ENCODE data around the gene CEACAM19. TPM values are rescaled to one million over a fixed set of nuclear protein-coding genes. Genes with fewer than 3 reads are reported as not detected.
"Not testable (repeated sequence)": the region's sequence is repeated elsewhere in the genome, so short reads cannot be mapped to it uniquely, and the experiment has no call there.

The CEACAM19 gene
- total and polyA plus RNA-seq, 9 donors, result 2.2 to 10.0 (median 5.4) TPM

DNA sequence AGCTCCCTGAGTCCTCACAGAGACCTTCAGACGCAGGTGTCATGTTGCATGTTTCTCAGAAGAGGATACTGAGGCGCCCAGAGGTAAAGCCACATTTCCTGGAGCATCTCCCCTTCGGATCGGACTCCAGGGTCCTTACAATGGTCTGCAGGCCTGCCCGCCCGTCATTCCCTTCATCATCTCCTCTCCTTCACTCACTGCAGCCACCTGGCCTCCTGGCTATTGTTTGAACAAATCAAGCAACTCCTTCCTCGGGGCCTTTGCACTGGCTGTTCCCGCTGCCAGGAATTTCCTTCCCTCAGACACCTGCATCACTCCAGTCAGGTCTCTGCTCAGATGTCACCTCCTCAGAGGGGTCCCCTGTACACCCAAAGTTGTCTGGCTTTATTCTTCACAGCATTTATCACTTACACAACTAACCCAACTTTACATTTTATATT, 48.0 kb downstream of the CEACAM19 start:
- peak overlapping the region in 1 of 2 donors; percentile 13 for H3K27ac ChIP-seq
- 69 to 76% (median 70%) methylated on average over 8 of the region's 8 CpGs for WGBS, 3 donors
- no peak overlapping the region for H3K4me3 ChIP-seq
- intact Hi-C loops (cut with DNase I), result no loop called here
- no peaks in the 10 kb centered on the region for H3K36me3 ChIP-seq
- no peaks in the 10 kb centered on the region for H3K27me3 ChIP-seq
- peaks cover 9% of the 10 kb centered on the region for H3K4me1 ChIP-seq (ENCODE audit: insufficient read depth)
- no peaks in the 10 kb centered on the region for H3K9me3 ChIP-seq
- no peak for TF ChIP-seq CTCF (IDR thresholded peaks at IDR 0.05)
- TF ChIP-seq POLR2A (IDR thresholded peaks at IDR 0.05), result no peak
- no peak for TF ChIP-seq EP300 (IDR thresholded peaks at IDR 0.05)
- DNase-seq, result no peak

GRCh38 chr19:44720396-44720795, 49.1 kb downstream of the CEACAM19 start:
- peaks cover 12% of the 10 kb centered on the region for H3K4me1 ChIP-seq (ENCODE audit: insufficient read depth)
- not testable (repeated sequence) for H3K27me3 ChIP-seq, H3K9me3 ChIP-seq, H3K36me3 ChIP-seq, H3K27ac ChIP-seq, DNase-seq, H3K4me3 ChIP-seq
- intact Hi-C loops (cut with DNase I), result loop anchor here in 1 of 4 donors (5.0 to 10.0 kb wide), 2 partner anchors 52 to 1764 kb away; no protein-coding TSS in a partner anchor
- 91 to 93% (median 92%) methylated on average over 9 of the region's 9 CpGs for WGBS, 3 donors

- H3K27me3 ChIP-seq, result no peaks in the 10 kb centered on the region
- H3K36me3 ChIP-seq, result no peaks in the 10 kb centered on the region
- H3K4me3 ChIP-seq, result no peak overlapping the region
- H3K4me1 ChIP-seq (ENCODE audit: insufficient read depth), result peaks cover 16% of the 10 kb centered on the region
- WGBS, 3 donors, result 42 to 62% (median 44%) methylated on average over 6 of the region's 6 CpGs
- TF ChIP-seq EP300 (IDR thresholded peaks at IDR 0.05), result no peak
- intact Hi-C loops (cut with DNase I), result loop anchor here in 1 of 4 donors (5.0 to 10.0 kb wide), 2 partner anchors 51 to 1764 kb away; no protein-coding TSS in a partner anchor
- no peak for DNase-seq
- H3K9me3 ChIP-seq, result no peaks in the 10 kb centered on the region
- no peak overlapping the region for H3K27ac ChIP-seq
These were observed 49.7 kb downstream of the CEACAM19 start for GRCh38 chr19:44720945-44721344.

- not testable (repeated sequence) for H3K36me3 ChIP-seq, H3K27me3 ChIP-seq, H3K27ac ChIP-seq, DNase-seq, H3K4me3 ChIP-seq, H3K9me3 ChIP-seq
- WGBS, 3 donors, result 70 to 80% (median 80%) methylated on average over 5 of the region's 5 CpGs
- intact Hi-C loops (cut with DNase I), result loop anchor here in 1 of 4 donors (5.0 to 10.0 kb wide), 2 partner anchors 51 to 1763 kb away; no protein-coding TSS in a partner anchor
- H3K4me1 ChIP-seq (ENCODE audit: insufficient read depth), result peaks cover 16% of the 10 kb centered on the region
These were observed 50.1 kb downstream of the CEACAM19 start for GRCh38 chr19:44721369-44721768.

DNA sequence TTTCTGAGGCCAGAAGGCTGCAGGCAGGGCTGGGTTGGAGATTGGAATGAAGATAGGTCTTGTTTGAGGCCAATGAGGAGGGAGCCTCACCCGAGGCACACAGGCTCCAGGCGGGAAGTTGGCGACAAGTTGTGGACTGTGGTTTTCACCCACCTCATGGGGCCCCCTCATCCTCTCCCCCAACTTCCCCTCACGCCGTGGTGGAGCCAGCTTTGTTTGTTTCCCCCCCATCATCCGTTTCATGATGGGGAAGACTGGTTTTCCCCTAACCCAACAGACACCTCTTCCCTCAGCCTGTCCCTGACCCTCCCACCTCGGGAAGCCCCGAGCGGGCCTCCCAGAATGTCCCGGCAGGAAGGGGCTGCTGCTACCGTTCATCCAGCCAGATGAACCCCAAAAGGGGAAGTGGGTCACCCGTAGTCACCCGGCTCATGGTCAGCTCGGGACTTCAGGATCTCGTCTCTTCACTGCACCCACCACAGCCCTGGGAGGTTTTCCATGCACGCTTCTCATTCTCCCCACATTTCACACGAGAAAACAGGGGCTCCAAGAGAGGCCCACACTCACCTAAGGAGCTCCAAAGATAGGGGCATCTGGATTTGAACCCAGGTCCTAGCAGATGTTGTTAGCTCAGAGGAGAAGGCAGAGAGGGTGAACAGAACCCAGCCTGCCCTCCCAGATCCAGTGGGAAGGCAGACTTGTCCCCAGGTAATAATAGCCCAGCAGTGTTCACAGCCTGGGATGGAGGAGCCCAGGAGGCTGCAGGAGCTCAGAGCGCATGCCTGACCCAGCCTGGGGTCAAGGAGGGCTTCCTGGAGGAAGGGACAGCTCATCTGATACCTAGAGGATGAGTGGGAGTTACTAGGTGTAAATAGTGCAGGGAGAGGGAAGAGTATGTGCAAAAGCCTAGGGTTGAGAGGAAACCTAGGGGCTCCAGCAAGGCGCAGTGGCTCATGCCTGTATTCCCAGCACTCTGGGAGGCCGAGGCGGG, 51.1 kb downstream of the CEACAM19 start:
- intact Hi-C loops (cut with DNase I), result loop anchor here in 3 of 4 donors (2.0 to 10.0 kb wide), 4 partner anchors 46 to 1762 kb away; no protein-coding TSS in a partner anchor
- Histone ChIP-seq H3K27me3 (no peaks in the 10 kb centered on the region), H3K36me3 (no peaks in the 10 kb centered on the region), H3K9me3 (no peaks in the 10 kb centered on the region), H3K4me1 (ENCODE audit: insufficient read depth) (peaks cover 16% of the 10 kb centered on the region), H3K4me3 (no peak overlapping the region), H3K27ac (no peak overlapping the region)
- TF ChIP-seq CTCF (IDR thresholded peaks at IDR 0.05) (no peak), POLR2A (IDR thresholded peaks at IDR 0.05) (no peak), EP300 (IDR thresholded peaks at IDR 0.05) (no peak)
- 39 to 48% (median 42%) methylated on average over 21 of the region's 21 CpGs for WGBS, 3 donors
- no peak for DNase-seq

Data from ovary (tissue), 9 donors.